Stimulated activated CD4-positive, alpha-beta T cell treated with anti-CD3 and anti-CD28 coated beads, Interleukin-4, amount 100 ng/mL, for 48 hours (primary cell): ENCODE results near the gene DNAJC25.
"Not testable (repeated sequence)": the region's sequence is repeated elsewhere in the genome, so short reads cannot be mapped to it uniquely, and the experiment has no call there.

Experiments used
- DNase-seq, 2 donors: peaks; one replicate each; pipeline ENCODE4 v3.0.0-alpha.2; 2020; ENCODE audit warnings: low read depth in 2 of 2

DNAJC25 gene

DNA sequence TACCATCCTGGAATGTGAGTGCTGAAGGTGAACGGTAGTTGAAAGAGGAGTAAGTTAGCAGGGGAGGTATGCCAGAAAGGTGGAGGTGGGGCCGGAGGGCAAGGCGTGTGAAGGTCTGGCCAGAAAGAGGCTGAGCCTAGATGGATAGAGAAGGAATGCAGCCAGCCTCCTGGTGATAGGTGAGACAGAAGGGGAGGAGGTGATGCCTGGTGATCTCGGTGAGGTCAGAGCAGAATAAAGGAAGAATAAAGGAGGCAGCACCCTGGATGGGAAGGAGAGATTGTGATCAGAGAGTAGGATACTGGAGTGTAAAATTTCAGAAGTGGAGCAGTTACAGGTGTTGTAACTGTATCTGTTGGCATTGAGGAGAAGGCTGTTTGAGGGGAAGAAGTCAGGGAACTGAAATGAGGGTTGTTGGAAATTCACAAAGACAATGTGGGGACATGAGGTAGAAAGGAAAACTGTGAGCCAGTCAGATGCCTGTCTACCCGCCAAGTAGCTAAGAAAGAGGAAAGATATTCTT lies 32.2 kb downstream of the DNAJC25 start:
- DNase-seq, result no peak

DNA sequence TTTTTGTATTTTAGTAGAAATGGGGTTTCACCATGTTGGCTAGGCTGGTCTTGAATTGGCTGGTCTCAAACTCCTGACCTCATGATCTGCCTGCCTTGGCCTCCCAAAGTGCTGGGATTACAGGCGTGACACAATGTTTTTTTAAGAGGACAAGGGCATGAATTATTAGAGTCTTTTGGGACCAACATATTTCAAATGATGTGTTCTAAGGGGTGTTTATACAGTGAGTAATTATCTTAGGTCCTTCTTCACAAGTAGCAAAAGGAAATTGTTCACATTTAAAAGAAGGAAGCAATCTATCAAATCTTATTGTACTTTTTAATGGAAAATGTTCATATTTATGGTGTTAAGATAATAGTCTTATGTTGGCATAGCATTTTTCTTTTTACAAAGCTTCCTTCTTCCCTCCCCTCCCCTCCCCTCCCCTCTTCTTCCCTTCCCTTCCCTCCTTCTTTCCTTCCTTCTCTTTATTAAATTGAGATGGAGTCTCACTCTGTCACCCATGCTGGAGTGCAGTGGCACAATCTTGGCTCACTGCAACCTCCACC lies 37.0 kb downstream of the DNAJC25 start:
- DNase-seq, result no peak

DNA sequence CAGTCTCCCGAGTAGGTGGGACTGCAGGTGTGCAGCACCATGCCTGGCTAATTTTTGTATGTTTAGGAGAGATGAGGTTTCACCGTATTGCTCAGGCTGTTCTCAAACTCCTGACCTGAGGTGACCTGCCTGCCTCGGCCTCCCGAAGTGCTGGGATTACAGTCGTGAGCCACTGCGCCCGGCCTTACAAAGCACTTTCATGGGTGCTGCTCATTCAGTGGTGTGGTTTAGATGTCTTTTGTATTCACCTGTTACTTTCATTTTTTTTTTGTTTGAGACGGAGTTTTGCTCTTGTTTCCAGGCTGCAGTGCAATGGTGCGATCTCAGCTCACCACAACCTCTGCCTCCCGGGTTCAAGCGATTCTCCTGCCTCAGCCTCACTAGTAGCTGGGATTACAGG lies 37.5 kb downstream of the DNAJC25 start:
- not testable (repeated sequence) for DNase-seq

DNA sequence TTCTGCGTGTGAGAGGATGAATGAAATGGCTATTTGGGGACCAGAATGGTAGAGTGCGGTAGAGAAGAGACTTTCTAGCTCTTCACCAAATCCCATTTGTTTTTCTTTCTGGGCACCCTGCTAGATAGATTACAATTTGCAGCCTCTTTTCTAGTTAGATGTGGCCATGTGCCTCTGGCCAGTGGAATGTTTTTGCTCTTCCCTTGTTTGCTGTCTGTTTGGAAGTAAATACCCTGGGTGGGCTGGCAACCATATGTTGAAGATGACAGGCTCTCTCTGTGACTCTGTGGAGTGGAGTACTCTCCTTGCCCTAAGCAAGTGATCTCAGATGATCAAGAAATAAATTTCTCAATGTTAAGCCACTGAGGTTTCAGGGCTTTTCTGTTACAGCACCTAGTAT lies 43.2 kb downstream of the DNAJC25 start:
- DNase-seq, result no peak

DNA sequence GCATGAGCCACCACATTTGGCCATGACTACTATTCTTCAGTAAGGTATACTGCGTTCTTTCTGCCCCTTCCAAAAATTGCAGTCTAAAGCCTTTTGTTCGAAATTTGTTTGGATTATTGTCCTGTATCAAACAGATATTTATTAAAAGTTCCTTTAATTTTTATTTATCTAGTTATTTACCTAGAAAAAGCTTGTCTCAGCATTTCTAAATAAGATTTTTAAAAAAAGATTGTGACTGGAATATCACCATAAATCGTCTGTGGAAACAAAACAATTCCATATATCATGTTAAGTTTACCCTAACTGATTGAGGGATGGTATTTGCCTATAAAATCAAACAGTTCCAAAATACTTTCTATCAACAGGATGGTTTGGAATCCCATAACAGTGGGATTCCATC lies 45.0 kb downstream of the DNAJC25 start:
- no peak for DNase-seq

DNA sequence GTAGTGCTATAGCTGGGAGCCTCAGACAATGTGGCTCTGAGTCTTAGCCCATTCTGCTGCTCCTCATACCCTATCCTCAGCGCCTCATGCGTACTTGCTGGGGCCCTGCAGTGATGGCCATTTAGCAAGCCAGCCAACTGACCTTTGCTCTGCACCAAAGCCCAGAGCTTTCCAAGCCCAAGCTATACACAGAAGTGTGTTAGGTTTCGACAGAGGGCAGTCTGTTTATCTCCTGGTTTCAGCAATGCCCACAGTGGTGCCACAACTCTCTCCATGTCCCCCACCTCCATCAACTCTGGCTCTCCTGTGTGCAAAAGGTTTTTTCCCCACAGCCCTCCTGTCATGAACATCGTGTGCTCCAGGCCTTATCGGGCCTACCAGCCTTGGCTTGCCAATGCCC lies 47.2 kb downstream of the DNAJC25 start:
- DNase-seq, result no peak

DNA sequence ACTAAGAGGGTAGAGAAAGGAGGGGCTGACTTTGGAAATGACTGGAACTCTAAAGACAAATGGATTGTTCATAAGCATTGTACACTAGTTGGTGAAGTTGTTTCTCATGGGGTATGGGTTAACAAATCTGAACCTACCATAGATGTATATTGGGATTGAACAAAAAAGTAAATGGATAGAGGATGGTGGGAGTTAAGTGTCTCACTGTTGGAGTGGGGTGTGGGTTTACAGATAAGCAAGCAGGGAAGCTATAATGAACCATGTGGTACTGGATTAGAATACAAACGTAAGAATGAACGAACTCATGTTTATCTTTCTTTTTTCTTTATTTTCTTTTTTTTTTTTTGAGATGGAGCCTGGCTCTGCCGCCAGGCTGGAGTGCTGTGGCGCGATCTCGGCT lies 48.1 kb downstream of the DNAJC25 start:
- no peak for DNase-seq

DNA sequence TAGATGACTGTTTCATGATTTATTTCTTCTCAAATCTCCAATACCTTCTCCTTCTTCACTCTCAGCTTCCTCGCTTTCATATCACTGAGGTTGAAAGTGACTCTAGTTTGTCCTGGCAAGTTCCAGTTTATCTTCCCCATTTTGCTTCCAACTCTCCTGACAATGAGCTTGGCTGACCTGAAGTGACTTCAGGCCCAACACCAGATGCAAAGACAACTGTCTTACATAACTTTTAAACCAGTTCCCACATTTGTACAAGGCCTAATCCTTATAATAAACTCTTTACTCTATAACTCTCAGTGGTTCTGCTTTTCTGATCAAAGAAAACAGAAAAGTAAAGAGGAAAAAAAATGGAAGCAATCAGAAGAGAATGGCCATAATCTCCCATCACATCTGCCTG lies 52.3 kb downstream of the DNAJC25 start:
- DNase-seq, result no peak

DNA sequence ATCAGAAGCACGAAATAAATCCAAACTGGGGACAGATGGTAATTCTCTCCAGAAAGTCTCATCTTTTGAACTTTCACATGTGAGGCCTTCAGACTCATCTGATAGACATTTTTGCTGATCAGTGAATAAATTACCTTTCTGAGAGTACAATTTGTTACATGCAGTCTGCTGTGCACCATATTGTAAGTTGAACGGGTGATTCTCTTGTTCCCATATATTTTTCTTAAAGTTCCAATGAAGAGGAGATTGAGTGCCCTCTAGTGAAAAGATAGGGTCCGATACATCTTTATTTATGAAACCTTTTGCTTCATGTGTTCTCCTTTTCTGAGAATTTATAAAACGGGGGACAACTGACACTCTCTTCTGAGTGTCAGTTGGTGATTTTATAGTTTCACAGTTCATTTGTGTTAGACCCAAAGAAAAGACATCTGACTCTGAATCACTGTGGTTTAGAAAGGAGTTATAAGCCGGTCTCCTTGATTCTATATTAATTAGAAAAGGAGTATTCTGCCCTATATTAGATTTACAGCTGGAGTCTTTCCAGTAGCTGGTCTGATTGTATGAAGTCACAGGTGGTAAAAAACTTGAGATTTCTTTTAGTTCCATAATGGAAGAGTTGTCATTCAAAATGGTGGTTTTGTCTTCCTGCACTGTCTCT lies 60.7 kb downstream of the DNAJC25 start:
- DNase-seq, result no peak

DNA sequence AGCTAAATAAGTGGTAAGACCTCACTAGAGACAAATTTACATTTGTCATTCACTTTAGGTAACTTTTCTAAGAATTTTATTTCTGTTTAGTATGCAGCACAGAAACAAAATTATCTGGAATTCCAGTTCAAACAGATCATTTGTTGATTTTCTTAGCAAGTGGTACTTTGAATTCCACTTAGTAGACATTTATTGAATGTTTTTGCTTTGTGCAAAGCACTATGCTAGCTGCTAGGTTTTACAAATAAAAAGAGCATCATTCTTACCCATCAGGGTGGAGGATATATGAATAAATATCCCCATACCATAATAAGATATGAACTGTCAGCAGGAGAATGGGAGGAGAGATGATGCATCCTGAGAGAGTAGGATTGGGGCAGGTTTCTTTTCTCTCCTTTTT lies 65.7 kb downstream of the DNAJC25 start:
- DNase-seq, result no peak

DNA sequence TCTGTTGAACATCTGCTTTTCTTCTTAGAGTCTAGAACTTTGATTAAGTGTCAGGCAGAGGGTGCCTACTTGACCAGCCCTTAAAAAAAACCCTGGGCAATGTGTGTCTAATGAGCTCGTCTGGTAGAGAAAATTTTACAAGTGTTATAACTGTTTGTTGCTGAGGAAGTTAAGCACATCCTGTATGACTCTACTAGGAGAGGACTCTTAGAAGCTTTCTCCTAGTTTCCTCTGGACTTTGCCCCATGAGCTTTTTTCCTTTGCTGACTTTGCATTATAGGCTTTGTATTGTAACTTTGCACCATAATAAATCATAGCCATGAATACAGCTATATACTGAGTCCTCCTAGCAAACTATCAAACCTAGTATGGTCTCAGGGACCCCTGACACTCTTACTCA lies 69.6 kb downstream of the DNAJC25 start:
- DNase-seq, result no peak
